ENCODE results near the gene COTL1.

DNA sequence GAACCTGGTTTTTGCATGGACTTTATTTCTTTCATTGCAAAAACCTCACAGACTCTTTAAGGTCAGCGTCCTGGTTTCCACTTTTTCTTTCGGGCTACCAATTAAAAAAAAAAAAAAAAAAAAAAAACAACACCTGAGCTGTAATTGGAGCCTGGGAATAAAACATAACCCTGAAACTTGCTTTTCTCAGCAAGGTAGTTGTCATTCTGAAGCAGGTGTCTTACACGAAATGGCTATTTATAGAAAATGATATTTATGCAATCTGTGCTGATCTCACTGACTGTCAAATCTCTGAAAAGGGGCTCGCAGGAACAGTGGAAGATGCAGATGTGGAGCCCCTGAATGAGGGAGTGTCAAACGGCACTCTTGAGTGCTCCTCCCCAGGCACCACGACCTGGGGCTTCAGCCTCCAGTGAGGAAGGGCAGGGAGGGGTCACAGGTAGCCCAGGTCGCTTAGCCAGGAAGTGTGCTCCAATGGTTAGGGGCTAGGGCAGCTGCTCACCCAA is 10.4 kb upstream of the COTL1 start:
- TF ChIP-seq TAF1 (IDR thresholded peaks at IDR 0.05; ENCODE audit: borderline replicate concordance, insufficient read depth, low read length) = no peak
- TF ChIP-seq SIN3A (IDR thresholded peaks at IDR 0.05; ENCODE audit: borderline replicate concordance, insufficient read depth, low read length) = no peak
